K562 (cell line): Measurements from ENCODE around the gene NUAK1. TPM values are rescaled to one million over a fixed set of nuclear protein-coding genes. Genes with fewer than 3 reads are reported as not detected.

ENCODE experiments used
- ATAC-seq: fragments of 200-7000 bp; cut with Tn5 transposase; 3 replicates; pipeline ENCODE4 v1.9.1; 2020; ENCODE audit warnings: moderate library complexity
- BruUV-seq: library from RNA; stranded (reverse); fragments of 400-500 nt; replicated peaks from 2 replicates; lab custom pipeline; 2021; lab: Mats Ljungman, UMichigan
- CTCF ChIA-PET: fragments of 300-600 bp; formaldehyde crosslinking; extraction: SDS; loops from one replicate; lab custom pipeline; 2021; ENCODE audit warnings: low intra/inter-chr PET ratio; lab: Yijun Ruan, JAX
- POLR2A ChIA-PET: fragments of 300-600, 350-650 bp; sonication (Branson Sonifier 250); formaldehyde crosslinking; extraction: SDS; loops from one replicate; lab custom pipeline; 2021; ENCODE audit warnings: antibody characterized with exemption, inconsistent platforms; lab: Yijun Ruan, JAX
- DNase-seq, 4 experiments: peaks; one replicate each; pipeline versions ENCODE4 v3.0.0 to v3.0.0-alpha.2; 2011 to 2018; ENCODE audit warnings: low spot score in 3 of 4, mixed read lengths in 3 of 4; ENCODE audit errors: extremely low read depth in 1 of 4
- FAIRE-seq: peaks from 2 replicates; lab custom pipeline; 2011; peaks lifted over from hg19 to GRCh38; lab: Jason Lieb, UNC
- H2AFZ ChIP-seq: 2 replicates; pipeline ENCODE4 v1.6.0; 2011; ENCODE audit warnings: low read depth, low read length, control low read depth, inconsistent platforms
- H3K27ac ChIP-seq: fragments of 200-600 bp; 3 replicates; pipeline ENCODE4 v1.8.0; 2011; ENCODE audit warnings: low read depth, mild to moderate bottlenecking, control low read depth, inconsistent platforms, low read length, moderate library complexity, mixed read lengths; ENCODE audit errors: extremely low read depth
- H3K27me3 ChIP-seq, 2 experiments: fragments of 300-600 bp in 1 of 2; 2 replicates in 1 of 2; 3 replicates in 1 of 2; pipeline versions ENCODE4 v1.6.0 to v1.8.0; 2011; ENCODE audit warnings: inconsistent platforms in 2 of 2, low read length in 2 of 2, mild to moderate bottlenecking in 1 of 2, mixed read lengths in 1 of 2, moderate library complexity in 1 of 2; ENCODE audit not compliant: control insufficient read depth in 2 of 2, insufficient read depth in 2 of 2
- H3K36me3 ChIP-seq: fragments of 300-600 bp; 3 replicates; pipeline ENCODE4 v1.8.0; 2011; ENCODE audit warnings: mild to moderate bottlenecking, low read length, inconsistent platforms; ENCODE audit not compliant: control insufficient read depth, insufficient read depth
- H3K4me1 ChIP-seq, 2 experiments: fragments of 200-600 bp in 1 of 2; replicated peaks in 1 of 2; 2 replicates in 1 of 2; 3 replicates in 1 of 2; pipeline versions ENCODE4 v1.5.1 to v1.8.0; 2011; ENCODE audit warnings: inconsistent platforms in 2 of 2, low read length in 2 of 2, mild to moderate bottlenecking in 1 of 2, mixed read lengths in 1 of 2, moderate library complexity in 1 of 2; ENCODE audit not compliant: control insufficient read depth in 2 of 2, insufficient read depth in 2 of 2
- H3K4me2 ChIP-seq: 2 replicates; pipeline ENCODE4 v1.6.1; 2011; ENCODE audit warnings: low read length, control low read depth, inconsistent platforms, mixed read lengths; ENCODE audit not compliant: insufficient read depth
- H3K4me3 ChIP-seq: fragments of 200-600 bp; sonication (generic), shearing (Covaris generic); 2 replicates; pipeline ENCODE4 v1.5.1; 2016; ENCODE audit warnings: control low read depth, inconsistent platforms
- H3K79me2 ChIP-seq: fragments of 200-600 bp; 3 replicates; pipeline ENCODE4 v1.8.0; 2011; ENCODE audit warnings: low read length, inconsistent platforms; ENCODE audit not compliant: control insufficient read depth, insufficient read depth
- H3K9ac ChIP-seq, 2 experiments: 2 replicates each; pipeline versions ENCODE4 v1.6.0 to v1.6.1; 2011; ENCODE audit warnings: low read depth in 2 of 2, low read length in 2 of 2, control low read depth in 1 of 2, inconsistent platforms in 1 of 2, mild to moderate bottlenecking in 1 of 2, mixed read lengths in 1 of 2; ENCODE audit not compliant: insufficient read depth in 1 of 2
- H3K9me1 ChIP-seq: one replicate; pipeline ENCODE4 v1.6.0; 2011; ENCODE audit warnings: inconsistent platforms, mild to moderate bottlenecking, low read length, moderate library complexity; ENCODE audit not compliant: control insufficient read depth, insufficient read depth
- H3K9me3 ChIP-seq: replicated peaks from 2 replicates; pipeline ENCODE4 v1.5.1; 2011; ENCODE audit warnings: low read depth, low read length, inconsistent platforms; ENCODE audit not compliant: control insufficient read depth, insufficient read depth
- H4K20me1 ChIP-seq: replicated peaks from 2 replicates; pipeline ENCODE4 v1.6.1; 2011; ENCODE audit warnings: low read length, inconsistent platforms, mixed read lengths; ENCODE audit not compliant: control insufficient read depth, insufficient read depth
- ATF6 ChIP-seq: sonication (generic); formaldehyde crosslinking; IDR thresholded peaks from 2 replicates; pipeline ENCODE4 v1.4.0; 2020; ENCODE audit warnings: mild to moderate bottlenecking, missing genetic modification reagents
- NFRKB ChIP-seq: fragments of 450-650 bp; IDR thresholded peaks from 2 replicates; pipeline ENCODE4 v1.6.1; 2016; ENCODE audit warnings: low read depth
- SAP30 ChIP-seq: fragments of 200-600 bp; sonication (generic); IDR thresholded peaks from 2 replicates; pipeline ENCODE4 v1.6.1; 2012; ENCODE audit warnings: borderline replicate concordance, low read depth, mild to moderate bottlenecking, moderate library complexity, low read length, control low read depth, inconsistent platforms; ENCODE audit not compliant: insufficient read depth, poor library complexity, severe bottlenecking
- ZNF253 ChIP-seq: fragments of 250-450 bp; sonication (Bioruptor Pico); conservative IDR thresholded peaks from 2 replicates; pipeline ENCODE4 v1.6.1; 2021; ENCODE audit warnings: mild to moderate bottlenecking
- WGBS: fragments of 100-300 bp; shearing (Covaris generic); methylation state at CpG from one replicate; pipeline ENCODE4 v1.1.6; 2016; ENCODE audit warnings: low coverage, mixed read lengths; ENCODE audit not compliant: insufficient coverage; ENCODE audit errors: missing lambda C conversion rate; 5-methylcytosine and 5-hydroxymethylcytosine counted together
- in situ Hi-C: fragments of 300-500 bp; cut with MboI; formaldehyde crosslinking; loops from 4 replicates; pipeline ENCODE4 v1.15.0; 2018; ENCODE audit warnings: inconsistent platforms, mixed read lengths
- intact Hi-C: fragments of 100-400 bp; cut with micrococcal nuclease; formaldehyde crosslinking; loops from 2 replicates; pipeline ENCODE4 v1.14.2; 2022
- polyA plus RNA-seq, 8 experiments: library from polyadenylated mRNA; depleted of rRNA in 4 of 8; stranded (reverse) in 5 of 8; unstranded in 3 of 8; fragments of >200 nt; fragmentation: Nextera tagmentation in 2 of 8; fragmentation: Illumina TruSeq in 1 of 8; extraction: Ambion mirVana in 2 of 8; extraction: Trizol in 1 of 8; gene quantifications; 2 replicates each; pipeline versions ENCODE4 v1.2.1 to v1.2.3, GENCODE V29; 2011 to 2014; ENCODE audit warnings: inconsistent platforms in 1 of 8, missing spikeins in 1 of 8
- total RNA-seq, 7 experiments: library from RNA; depleted of rRNA in 6 of 7; stranded (reverse); fragments of >200 nt in 6 of 7; fragmentation: Illumina TruSeq in 2 of 7; extraction: Trizol in 2 of 7; gene quantifications; 2 replicates each; pipeline versions ENCODE4 v1.2.1 to v1.2.3, GENCODE V29; 2011 to 2021; ENCODE audit warnings: low replicate concordance in 1 of 7

The NUAK1 gene
- total and polyA plus RNA-seq, 9 of the 15 experiments (the other 6 are each of a cell fraction or from before 2014, with no cell fraction given): 0.02 TPM; not detected in 8

GRCh38 chr12:106023039-106023438 is 115.7 kb downstream of the NUAK1 start:
- Histone ChIP-seq H3K27ac (no peak overlapping the region), H3K36me3 (no peaks in the 10 kb centered on the region), H4K20me1 (no peaks in the 10 kb centered on the region), H3K4me1 (no peaks in the 10 kb centered on the region)
- in situ Hi-C loops: no loop called here
- CTCF ChIA-PET: no interaction called here
- FAIRE-seq (no peak), DNase-seq (no peak)
- 3% methylated on average over 2 of the region's 2 CpGs for WGBS
- TF ChIP-seq ATF6 (no peak), ZNF253 (no peak), NFRKB (no peak), SAP30 (no peak)
- TF ChIP-seq, all 486 proteins: peak for 0
- Histone ChIP-seq H3K79me2 (no peaks in the 10 kb centered on the region), H3K9me3 (no peaks in the 10 kb centered on the region; the same call in 1 of the 2 replicates), H3K9ac (no peak overlapping the region), H3K4me2 (no peak overlapping the region), H2AFZ (no peak overlapping the region), H3K27me3 (no peaks in the 10 kb centered on the region; a peak in 1 of 5 replicates), H3K4me3 (no peak overlapping the region), H3K9me1 (no peaks in the 10 kb centered on the region)
- intact Hi-C loops: loop anchor here (10.0 kb wide), 1 partner anchor 122 kb away; no protein-coding TSS in a partner anchor
- no peak for ATAC-seq
- POLR2A ChIA-PET: no interaction called here
- no TSS peak for BruUV-seq
